Muscle of back (tissue), 13 donors: ENCODE data around the gene SREK1. TPM values are rescaled to one million over a fixed set of nuclear protein-coding genes. Genes with fewer than 3 reads are reported as not detected.
"Not testable (repeated sequence)": the region's sequence is repeated elsewhere in the genome, so short reads cannot be mapped to it uniquely, and the experiment has no call there.

ENCODE experiments used
- DNase-seq, 3 donors: peaks; one replicate each; pipeline versions ENCODE4 v3.0.0 to v3.0.0-alpha.2; 2013
- long read RNA-seq, 9 donors: transcript quantifications; one replicate each; lab custom pipeline, GENCODE V29; 2026
- polyA plus RNA-seq, 10 donors: library from polyadenylated mRNA; unstranded; fragments of 120-200 nt; gene quantifications; one replicate each; pipeline ENCODE4 v1.2.1, GENCODE V29; 2013; ENCODE audit not compliant: insufficient read length in 10 of 10

SREK1 gene, protein sequence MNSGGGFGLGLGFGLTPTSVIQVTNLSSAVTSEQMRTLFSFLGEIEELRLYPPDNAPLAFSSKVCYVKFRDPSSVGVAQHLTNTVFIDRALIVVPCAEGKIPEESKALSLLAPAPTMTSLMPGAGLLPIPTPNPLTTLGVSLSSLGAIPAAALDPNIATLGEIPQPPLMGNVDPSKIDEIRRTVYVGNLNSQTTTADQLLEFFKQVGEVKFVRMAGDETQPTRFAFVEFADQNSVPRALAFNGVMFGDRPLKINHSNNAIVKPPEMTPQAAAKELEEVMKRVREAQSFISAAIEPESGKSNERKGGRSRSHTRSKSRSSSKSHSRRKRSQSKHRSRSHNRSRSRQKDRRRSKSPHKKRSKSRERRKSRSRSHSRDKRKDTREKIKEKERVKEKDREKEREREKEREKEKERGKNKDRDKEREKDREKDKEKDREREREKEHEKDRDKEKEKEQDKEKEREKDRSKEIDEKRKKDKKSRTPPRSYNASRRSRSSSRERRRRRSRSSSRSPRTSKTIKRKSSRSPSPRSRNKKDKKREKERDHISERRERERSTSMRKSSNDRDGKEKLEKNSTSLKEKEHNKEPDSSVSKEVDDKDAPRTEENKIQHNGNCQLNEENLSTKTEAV
- 10 to 100 TPM; 60.8 to 96.3 (median 79.8) TPM for polyA plus RNA-seq
- long read RNA-seq, donor 1, full-length matches to known transcripts, result 3 of 3 reads
- long read RNA-seq, donor 1, partial matches to known transcripts, result 0 of 3 reads
- long read RNA-seq, donor 1, other reads (novel, unspliced or antisense), result 0 of 3 reads
- long read RNA-seq, donor 2, full-length matches to known transcripts, result 8 of 8 reads
- long read RNA-seq, donor 2, partial matches to known transcripts, result 0 of 8 reads
- long read RNA-seq, donor 2, other reads (novel, unspliced or antisense), result 0 of 8 reads
- long read RNA-seq, donor 3, result 0 reads
- long read RNA-seq, donor 4, full-length matches to known transcripts, result 1 of 1 reads
- long read RNA-seq, donor 4, partial matches to known transcripts, result 0 of 1 reads
- long read RNA-seq, donor 4, other reads (novel, unspliced or antisense), result 0 of 1 reads
- long read RNA-seq, donor 5, partial matches to known transcripts, result 0 of 8 reads
- long read RNA-seq, donor 5, other reads (novel, unspliced or antisense), result 0 of 8 reads
- long read RNA-seq, donor 6, full-length matches to known transcripts, result 10 of 10 reads
- long read RNA-seq, donor 6, partial matches to known transcripts, result 0 of 10 reads
- long read RNA-seq, donor 6, other reads (novel, unspliced or antisense), result 0 of 10 reads
- long read RNA-seq, donor 7, full-length matches to known transcripts, result 8 of 8 reads
- long read RNA-seq, donor 7, partial matches to known transcripts, result 0 of 8 reads
- long read RNA-seq, donor 7, other reads (novel, unspliced or antisense), result 0 of 8 reads
- long read RNA-seq, donor 8, full-length matches to known transcripts, result 11 of 11 reads
- long read RNA-seq, donor 8, partial matches to known transcripts, result 0 of 11 reads
- long read RNA-seq, donor 8, other reads (novel, unspliced or antisense), result 0 of 11 reads
- long read RNA-seq, donor 9, partial matches to known transcripts, result 0 of 1 reads
- long read RNA-seq, donor 9, other reads (novel, unspliced or antisense), result 0 of 1 reads

GRCh38 chr5:66144074-66144833 lies at the start of gene SREK1:
TSS of gene SREK1 (plus strand) at chr5:66144300. CDS start at chr5:66144377, 77 bp downstream.
- DNase-seq, result peak; percentile 95 to 99 (median 98)

GRCh38 chr5:66100851-66101250 lies 43.2 kb upstream of the SREK1 start:
- DNase-seq, result no peak

- DNase-seq, result peak in 1 of 3 donors; percentile 12
Observed at GRCh38 chr5:66113160-66113559, 30.9 kb upstream of the SREK1 start.

GRCh38 chr5:66118304-66118703 lies 25.8 kb upstream of the SREK1 start:
- no peak for DNase-seq

DNA sequence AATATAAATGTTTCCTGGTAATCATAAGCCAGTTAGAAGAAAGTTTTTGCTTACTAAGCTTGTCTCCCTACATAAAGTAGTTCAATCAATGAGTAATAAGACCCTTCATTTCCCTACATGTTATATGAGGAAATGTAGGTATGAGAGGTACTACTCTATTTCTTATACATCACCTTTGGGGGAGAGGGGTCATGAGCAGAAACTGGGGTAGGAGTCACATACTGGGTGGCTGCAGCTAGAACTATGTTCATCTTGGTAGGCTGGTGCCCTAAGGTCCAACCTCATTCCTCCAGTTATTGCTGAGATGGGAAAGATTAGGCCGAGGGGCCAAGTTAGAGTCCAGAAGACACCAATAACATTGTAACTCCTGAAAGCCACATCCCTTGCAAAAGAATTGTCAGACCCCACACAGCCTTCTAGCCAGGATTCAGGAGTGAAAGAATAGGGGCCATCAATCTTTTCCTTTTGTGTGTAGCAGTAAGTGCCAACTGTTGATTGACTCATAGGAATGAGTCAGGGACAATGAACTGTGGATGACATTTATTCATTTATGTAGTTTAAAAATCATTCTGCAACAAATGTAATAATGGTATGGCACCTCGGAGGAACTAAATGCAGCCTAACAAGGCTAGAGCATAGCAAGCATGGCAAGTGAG lies 21.6 kb upstream of the SREK1 start:
- no peak for DNase-seq

GRCh38 chr5:66129144-66129543 lies 15.0 kb upstream of the SREK1 start:
- DNase-seq, result no peak

DNA sequence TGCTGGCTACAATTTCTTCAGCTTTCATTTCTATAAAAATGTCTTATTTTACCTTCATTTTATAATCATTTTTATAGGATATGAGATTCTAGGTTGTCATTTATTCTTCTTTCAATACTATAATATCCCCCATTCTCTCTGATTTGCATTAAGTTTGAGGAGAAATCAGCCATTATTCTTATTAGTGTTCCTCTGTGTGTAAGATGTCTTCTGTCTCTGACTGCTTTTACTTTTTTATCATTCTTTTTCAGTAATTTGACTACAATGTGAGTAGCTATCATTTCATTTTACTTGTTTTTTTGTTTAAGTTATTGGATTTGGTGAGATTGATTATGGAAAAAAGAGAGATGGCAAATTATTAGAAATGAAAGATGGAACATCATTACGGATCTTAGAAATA lies 13.6 kb upstream of the SREK1 start:
- DNase-seq, result no peak

- no peak for DNase-seq
Observed at GRCh38 chr5:66134407-66134861, 9.7 kb upstream of the SREK1 start.

GRCh38 chr5:66136053-66136452 lies 8.0 kb upstream of the SREK1 start:
- DNase-seq, result no peak

DNA sequence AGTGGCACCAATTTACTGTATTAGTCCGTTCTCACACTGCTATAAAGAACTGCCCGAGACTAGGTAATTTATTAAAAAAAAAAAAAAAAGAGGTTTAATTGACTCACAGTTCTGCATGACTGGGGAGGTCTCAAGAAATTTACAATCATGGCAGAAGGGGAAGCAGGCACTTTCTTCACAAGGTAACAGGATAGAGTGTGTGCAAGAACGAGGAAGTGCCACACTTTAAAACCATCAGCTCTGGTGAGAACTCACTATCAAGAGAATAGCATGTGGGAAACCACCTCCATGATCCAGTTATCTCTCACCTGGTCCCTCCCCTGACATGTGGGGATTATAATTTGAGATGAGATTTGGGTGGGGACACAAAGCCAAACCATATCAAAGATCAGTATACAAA lies 7.2 kb upstream of the SREK1 start:
- not testable (repeated sequence) for DNase-seq

DNA sequence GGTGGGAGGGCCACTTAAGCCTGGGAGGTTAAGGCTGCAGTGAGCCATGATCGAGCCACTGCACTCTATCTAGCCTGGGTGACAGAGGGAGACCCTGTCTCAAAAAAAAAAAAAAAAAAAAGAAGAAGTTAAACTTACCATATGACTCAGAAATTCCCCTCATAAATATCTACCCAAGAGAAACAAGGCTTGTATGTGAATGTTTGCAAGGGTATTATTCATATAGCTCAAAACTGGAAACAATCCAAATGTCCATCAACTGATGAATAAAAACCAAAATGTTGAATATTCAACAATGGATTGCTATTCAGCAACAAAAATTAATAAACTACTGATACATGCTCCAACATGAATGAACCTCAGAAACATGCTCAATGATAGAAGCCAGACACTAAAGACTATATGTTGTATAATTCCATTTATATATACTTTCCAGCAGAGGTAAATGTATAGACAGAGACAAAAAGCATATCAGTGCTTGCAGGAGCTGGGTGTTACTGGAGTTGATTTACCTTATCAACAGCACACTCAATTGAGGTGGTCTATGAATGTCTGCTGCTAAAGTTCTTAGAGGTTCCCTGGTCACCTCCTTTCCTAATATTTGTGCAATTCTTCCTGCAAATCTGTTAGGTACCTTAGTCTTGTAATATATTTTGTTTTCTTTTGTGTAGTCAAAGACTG lies 5.3 kb upstream of the SREK1 start:
- DNase-seq, result no peak

DNA sequence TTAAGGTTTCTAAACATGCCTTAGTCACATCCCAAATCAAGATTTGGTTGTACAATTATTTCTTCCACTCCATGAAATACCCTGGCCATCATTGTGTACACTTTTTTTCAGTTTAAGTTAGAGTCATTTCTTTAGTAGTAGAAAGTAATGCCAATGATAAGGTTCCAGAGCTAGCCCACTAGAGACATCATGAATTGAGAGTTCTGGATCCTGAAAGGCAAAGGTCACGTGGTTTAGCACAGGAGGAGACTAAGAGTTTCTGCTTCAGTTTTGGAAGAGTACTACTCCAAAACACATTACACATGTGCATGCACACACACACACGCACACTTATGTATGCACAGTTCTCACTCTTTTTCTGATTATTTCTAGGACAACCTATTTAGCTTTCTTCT lies 4.8 kb upstream of the SREK1 start:
- no peak for DNase-seq

GRCh38 chr5:66142417-66142816 lies 1.7 kb upstream of the SREK1 start:
- no peak for DNase-seq

DNA sequence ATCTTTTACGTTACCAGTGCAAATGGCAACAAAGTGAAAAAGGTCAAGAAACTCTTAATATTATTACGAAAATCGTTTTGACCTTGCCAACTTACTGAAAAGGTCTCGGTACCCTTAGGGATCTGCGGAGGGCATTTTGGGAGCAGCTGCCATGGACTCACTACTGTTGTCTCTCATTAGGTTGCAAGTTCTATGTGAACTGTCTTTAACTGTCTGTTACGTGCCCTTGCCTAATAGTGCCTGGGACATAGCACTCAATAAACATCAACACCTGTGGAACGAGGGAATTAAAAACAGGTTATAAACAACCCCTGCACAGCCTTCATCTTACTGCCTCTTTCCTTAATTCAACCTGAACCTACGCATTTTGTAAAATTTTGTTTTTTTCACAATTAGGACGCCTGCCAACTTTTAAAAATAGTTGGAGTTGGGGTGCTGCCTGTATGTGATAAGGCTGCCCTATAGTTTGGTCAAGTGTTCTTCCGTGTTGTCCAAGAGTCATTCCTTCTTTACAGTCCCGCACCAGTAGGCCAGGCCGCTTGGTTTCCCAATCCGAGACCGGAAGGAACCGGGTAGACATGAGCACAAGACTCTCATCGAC lies 527 bp upstream of the SREK1 start:
- no peak for DNase-seq

DNA sequence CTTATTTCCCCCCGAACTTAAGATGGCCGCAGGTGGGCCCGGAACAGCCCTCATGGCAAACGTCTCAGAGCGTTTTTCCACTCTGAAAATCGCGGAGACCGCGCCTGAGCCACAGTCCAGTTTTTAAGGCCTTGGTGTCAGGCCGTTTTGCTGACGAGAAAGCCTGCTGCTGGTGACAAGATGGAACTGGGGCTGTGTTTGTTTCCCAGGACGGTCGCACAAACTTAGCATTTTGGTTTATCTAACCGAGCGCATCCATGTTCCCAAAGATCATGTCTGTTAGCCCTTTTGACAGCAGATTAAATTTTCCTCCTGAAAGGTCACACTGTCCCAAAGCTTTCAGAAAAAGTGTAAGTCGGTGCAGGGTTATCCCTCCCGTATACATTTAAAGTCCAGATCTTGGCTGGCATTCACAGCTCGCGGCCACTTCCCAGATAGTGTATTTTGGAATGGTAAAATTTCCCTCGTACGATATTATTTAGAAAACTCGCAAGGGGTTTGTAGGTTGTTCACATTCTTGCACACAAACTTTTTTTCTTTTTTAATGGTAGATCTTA lies 812 bp downstream of the SREK1 start:
- no peak for DNase-seq

- DNase-seq, result no peak
Observed at GRCh38 chr5:66145737-66146136, 1.6 kb downstream of the SREK1 start.

GRCh38 chr5:66149950-66150349 lies 5.8 kb downstream of the SREK1 start:
- DNase-seq, result no peak

DNA sequence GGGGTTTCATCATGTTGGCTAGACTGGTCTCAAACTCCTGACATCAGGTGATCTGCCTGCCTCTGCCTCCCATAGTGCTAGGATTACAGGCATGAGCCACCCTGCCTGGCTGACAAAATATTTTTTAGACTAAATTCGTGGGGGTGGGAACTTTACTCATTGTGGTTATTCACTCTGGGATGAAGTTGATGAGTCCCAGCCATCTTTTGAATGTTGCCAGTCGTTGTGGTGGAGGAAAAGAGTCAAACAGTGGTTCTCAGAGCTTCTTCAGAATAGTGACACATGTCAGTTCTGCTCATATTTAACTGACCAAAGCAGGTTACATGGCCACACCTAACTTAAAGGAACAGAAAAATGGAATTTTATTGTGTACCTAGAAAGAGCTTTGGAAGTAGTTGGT lies 6.9 kb downstream of the SREK1 start:
- DNase-seq, result no peak
